IgD-negative memory B cell (primary cell): ENCODE results near the gene SCAMP3. TPM values are rescaled to one million over a fixed set of nuclear protein-coding genes. Genes with fewer than 3 reads are reported as not detected.

Source experiments
- H3K27ac Mint-ChIP-seq, 3 donors: one replicate each; pipeline ENCODE4 v1.8.0; 2020 to 2022; ENCODE audit warnings: mild to moderate bottlenecking in 3 of 3, mixed read lengths in 3 of 3, moderate library complexity in 1 of 3
- H3K27me3 Mint-ChIP-seq: one replicate; pipeline ENCODE4 v1.8.0; 2021; ENCODE audit warnings: mixed read lengths
- H3K36me3 Mint-ChIP-seq: one replicate; pipeline ENCODE4 v1.8.0; 2020; ENCODE audit warnings: mild to moderate bottlenecking, mixed read lengths
- H3K4me1 Mint-ChIP-seq, 3 donors: one replicate each; pipeline ENCODE4 v1.8.0; 2020 to 2022; ENCODE audit warnings: mixed read lengths in 3 of 3, mild to moderate bottlenecking in 1 of 3
- H3K4me3 Mint-ChIP-seq, 4 donors: one replicate each; pipeline ENCODE4 v1.8.0; 2020 to 2022; ENCODE audit warnings: mild to moderate bottlenecking in 4 of 4, mixed read lengths in 4 of 4, moderate library complexity in 3 of 4
- H3K9me3 Mint-ChIP-seq, 3 donors: one replicate each; pipeline ENCODE4 v1.8.0; 2020 to 2021; ENCODE audit warnings: mixed read lengths in 3 of 3, mild to moderate bottlenecking in 1 of 3
- polyA plus RNA-seq: library from polyadenylated mRNA; unstranded; fragments of 300-500 nt; fragmentation: Illumina TruSeq; gene quantifications from one replicate; pipeline ENCODE4 v1.2.3, GENCODE V29; 2021

Gene SCAMP3
- polyA plus RNA-seq = 144 TPM

DNA sequence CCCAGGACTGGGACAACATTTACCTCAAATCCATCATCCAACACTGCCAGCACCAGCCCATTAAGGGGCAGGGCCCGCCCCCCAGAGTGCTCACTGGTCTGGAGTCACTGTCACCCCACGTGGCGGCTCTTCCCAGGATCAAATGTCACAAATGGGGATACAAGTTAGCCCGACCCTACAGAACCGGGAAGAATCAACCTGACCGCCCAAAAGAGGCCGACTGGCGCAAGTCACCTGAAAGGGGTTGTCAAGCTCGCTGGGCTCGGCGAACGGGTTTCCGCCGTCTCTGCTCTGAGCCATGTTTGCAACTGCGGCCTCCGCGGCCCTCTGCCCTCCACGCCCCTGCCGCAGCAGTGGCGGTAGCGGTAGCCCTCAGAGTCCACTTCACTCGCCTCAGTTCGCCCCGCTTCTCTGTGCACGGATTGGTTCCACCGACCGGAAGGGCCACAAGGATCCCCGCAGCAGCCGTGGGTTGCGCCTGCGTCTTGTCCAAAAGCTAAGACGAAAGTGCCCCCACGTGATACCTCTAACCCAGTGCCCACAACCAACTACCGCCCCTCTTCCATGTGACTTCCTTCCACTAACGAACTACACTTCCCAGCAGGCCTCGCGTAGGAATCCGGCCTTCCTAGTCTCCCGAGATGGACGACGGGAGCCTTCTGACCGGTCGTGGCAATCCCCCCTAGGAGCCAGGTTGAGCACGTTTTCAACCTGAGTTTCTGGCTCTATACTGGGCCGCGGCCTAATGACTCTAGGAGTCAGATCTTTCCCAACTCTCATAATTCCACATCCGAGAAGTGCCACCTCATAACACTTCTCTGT is at the start of gene SCAMP3:
SCAMP3 (minus strand) TSS at position 509 of the 822 bp plus-strand sequence; CDS start at position 300, 209 bp downstream.
- Mint-ChIP-seq H3K27ac (peak within 1 kb of the TSS; percentile 73 to 97 (median 82)), H3K36me3 (peaks cover 9% of the 10 kb centered on the region), H3K4me1 (peaks cover 15 to 20% (median 15%) of the 10 kb centered on the region in 3 donors), H3K9me3 (no peaks in the 10 kb centered on the region), H3K4me3 (peak within 1 kb of the TSS; percentile 90 to 100 (median 98)), H3K27me3 (no peaks in the 10 kb centered on the region)

- H3K36me3 Mint-ChIP-seq = peaks cover 5% of the 10 kb centered on the region
- H3K4me3 Mint-ChIP-seq = peak overlapping the region; percentile 80 to 98 (median 96)
- peak overlapping the region; percentile 57 to 82 (median 71) for H3K27ac Mint-ChIP-seq
- H3K27me3 Mint-ChIP-seq = no peaks in the 10 kb centered on the region
- H3K9me3 Mint-ChIP-seq = no peaks in the 10 kb centered on the region
- H3K4me1 Mint-ChIP-seq = peaks cover 7 to 18% (median 18%) of the 10 kb centered on the region in 3 donors
Observed at GRCh38 chr1:155309423-155310021, 47.4 kb upstream of the SCAMP3 start.

- H3K9me3 Mint-ChIP-seq = no peaks in the 10 kb centered on the region
- H3K4me3 Mint-ChIP-seq = peak within 1 kb of the TSS; percentile 80 to 98 (median 96)
- no peaks in the 10 kb centered on the region for H3K27me3 Mint-ChIP-seq
- peaks cover 7 to 18% (median 18%) of the 10 kb centered on the region in 3 donors for H3K4me1 Mint-ChIP-seq
- peaks cover 5% of the 10 kb centered on the region for H3K36me3 Mint-ChIP-seq
- H3K27ac Mint-ChIP-seq = peak within 1 kb of the TSS; percentile 57 to 98 (median 82)
Observed at GRCh38 chr1:155308493-155309422, 46.6 kb upstream of the SCAMP3 start, which contains the start of gene FDPS. Gene FDPS, plus strand, starts transcription at chr1:155308866. Its CDS starts 924 bp downstream, at chr1:155309790.

DNA sequence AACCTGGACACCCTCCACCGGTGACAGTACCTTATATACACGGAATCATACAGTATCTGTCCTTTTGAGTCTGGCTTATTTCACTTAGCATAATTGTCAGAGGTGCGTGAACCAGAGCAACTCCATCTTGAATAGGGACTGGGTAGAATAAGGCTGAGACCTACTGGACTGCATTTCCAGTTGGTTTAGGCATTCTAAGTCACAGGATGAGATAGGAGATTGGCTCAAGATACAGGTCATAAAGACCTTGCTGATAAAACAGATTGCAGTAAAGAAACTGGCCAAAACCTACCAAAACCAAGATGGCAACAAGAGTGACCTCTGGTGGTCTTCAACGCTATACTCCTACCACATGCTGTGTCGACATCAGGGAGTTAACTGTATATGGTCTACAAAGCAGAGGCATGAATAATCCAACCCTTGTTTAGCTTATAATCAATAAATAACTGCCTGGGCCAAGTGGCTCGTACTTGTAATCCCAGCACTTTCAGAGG is 45.1 kb upstream of the SCAMP3 start:
- Mint-ChIP-seq H3K4me3 (peak overlapping the region; percentile 27 to 81 (median 42)), H3K27ac (peak overlapping the region in 1 of 3 donors; percentile 55), H3K4me1 (peaks cover 7 to 18% (median 15%) of the 10 kb centered on the region in 3 donors), H3K27me3 (no peaks in the 10 kb centered on the region), H3K9me3 (no peaks in the 10 kb centered on the region), H3K36me3 (peaks cover 3% of the 10 kb centered on the region)

GRCh38 chr1:155305881-155306391 is 43.8 kb upstream of the SCAMP3 start:
- H3K4me1 Mint-ChIP-seq = peaks cover 7 to 17% (median 12%) of the 10 kb centered on the region in 3 donors
- H3K36me3 Mint-ChIP-seq = no peaks in the 10 kb centered on the region
- H3K27ac Mint-ChIP-seq = peak overlapping the region in 1 of 3 donors; percentile 50
- no peak overlapping the region for H3K4me3 Mint-ChIP-seq
- H3K9me3 Mint-ChIP-seq = no peaks in the 10 kb centered on the region
- H3K27me3 Mint-ChIP-seq = no peaks in the 10 kb centered on the region

- Mint-ChIP-seq H3K27me3 (no peaks in the 10 kb centered on the region), H3K36me3 (no peaks in the 10 kb centered on the region), H3K4me1 (peaks cover 7 to 9% (median 8%) of the 10 kb centered on the region in 3 donors), H3K4me3 (no peak overlapping the region), H3K9me3 (no peaks in the 10 kb centered on the region), H3K27ac (no peak overlapping the region)
Observed at GRCh38 chr1:155304558-155305063, 42.5 kb upstream of the SCAMP3 start.

DNA sequence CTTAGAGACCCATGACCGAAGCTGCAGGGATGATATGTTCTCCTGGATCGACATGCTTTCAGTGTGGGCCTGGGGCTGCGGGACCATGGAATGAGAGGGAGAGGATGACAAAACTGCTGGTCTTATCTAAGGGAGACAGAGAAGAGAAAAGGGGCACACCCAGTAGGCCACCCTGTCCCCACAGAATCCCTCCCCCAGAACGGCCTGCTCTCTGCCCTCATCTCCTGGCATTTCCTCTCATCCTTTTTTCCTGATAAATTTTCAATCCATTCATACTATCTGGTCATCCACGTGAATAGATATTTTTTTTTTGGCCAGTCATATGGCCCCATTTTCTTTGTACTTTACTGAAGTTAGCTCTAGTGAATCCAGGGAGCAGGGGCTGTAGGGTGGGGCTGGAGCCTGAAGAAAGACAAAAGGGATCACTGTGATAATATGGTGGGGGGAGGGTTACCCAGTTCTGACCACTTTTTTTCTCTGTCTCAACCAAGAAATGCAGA is 39.2 kb upstream of the SCAMP3 start, which contains the start of gene PKLR:
PKLR (minus strand) TSS at position 97 of the 500 bp plus-strand sequence; CDS start at position 54, 43 bp downstream.
- no peak within 1 kb of the TSS for H3K27ac Mint-ChIP-seq
- H3K9me3 Mint-ChIP-seq = peaks cover 0 to 2% (median 0%) of the 10 kb centered on the region in 3 donors
- H3K4me1 Mint-ChIP-seq = peaks cover 0 to 3% (median 0%) of the 10 kb centered on the region in 3 donors
- no peaks in the 10 kb centered on the region for H3K36me3 Mint-ChIP-seq
- H3K27me3 Mint-ChIP-seq = peaks cover 5% of the 10 kb centered on the region
- peak within 1 kb of the TSS in 1 of 4 donors; percentile 17 for H3K4me3 Mint-ChIP-seq

DNA sequence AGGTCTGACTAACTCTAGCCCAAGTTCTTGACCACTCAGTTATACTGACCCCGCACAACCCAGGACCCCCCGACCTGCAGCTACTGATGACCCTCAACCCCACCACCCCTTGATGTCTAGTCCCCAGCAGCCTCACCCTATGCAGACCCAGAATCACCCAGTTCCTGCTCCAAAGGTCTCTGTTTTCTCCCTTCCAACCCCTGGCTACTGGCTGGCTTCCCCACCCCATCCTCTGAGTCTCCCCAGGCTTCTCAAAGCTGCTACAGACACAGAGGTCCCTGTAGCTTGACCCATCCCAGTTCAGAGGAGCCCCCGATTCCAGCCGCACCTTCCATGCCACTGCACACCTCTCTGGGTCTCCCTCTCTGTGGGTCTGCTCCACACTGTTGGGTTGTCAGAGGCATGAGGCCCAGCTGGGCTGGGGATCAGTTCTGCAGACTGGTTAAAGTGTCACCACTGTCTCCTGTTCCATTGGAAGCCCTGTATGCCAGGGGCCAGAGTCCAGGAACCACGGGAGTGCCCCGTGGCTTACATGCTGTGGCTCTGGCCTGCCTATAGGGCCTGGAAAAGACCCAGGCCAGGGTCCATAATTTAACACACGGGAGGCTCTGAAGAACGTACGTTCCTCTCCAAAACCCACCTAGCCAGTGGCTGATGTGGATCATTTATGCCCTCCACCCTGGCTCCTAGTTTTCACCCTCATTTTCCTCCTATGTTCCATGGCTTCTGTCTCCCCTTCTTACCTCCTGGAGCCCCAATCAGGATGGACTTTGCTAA is 38.6 kb upstream of the SCAMP3 start:
- no peaks in the 10 kb centered on the region for H3K36me3 Mint-ChIP-seq
- H3K27ac Mint-ChIP-seq = no peak overlapping the region
- peaks cover 0 to 3% (median 0%) of the 10 kb centered on the region in 3 donors for H3K4me1 Mint-ChIP-seq
- H3K9me3 Mint-ChIP-seq = peaks cover 0 to 2% (median 0%) of the 10 kb centered on the region in 3 donors
- H3K4me3 Mint-ChIP-seq = no peak overlapping the region
- H3K27me3 Mint-ChIP-seq = peaks cover 11% of the 10 kb centered on the region

DNA sequence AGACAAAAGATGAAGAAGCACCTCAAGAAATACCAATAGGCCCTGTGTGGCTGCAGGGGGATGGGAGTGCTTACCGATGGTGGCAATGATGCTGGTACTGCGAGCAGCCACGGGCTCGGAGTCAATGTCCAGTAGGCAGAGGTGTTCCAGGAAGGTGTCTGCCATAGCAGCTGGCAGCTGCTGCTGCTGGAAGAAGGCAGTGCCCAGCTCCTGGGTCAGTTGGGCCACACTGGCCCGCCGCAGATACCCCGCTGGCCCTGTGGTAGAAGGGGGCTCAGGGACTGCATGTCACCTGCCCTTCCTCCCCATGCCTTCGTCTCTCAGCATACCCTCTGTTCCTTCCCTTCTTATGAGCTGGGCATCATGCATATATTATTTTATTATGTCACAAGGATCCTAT is 37.9 kb upstream of the SCAMP3 start:
- Mint-ChIP-seq H3K36me3 (no peaks in the 10 kb centered on the region), H3K9me3 (peaks cover 0 to 2% (median 0%) of the 10 kb centered on the region in 3 donors), H3K27me3 (peaks cover 15% of the 10 kb centered on the region), H3K4me1 (peaks cover 0 to 3% (median 0%) of the 10 kb centered on the region in 3 donors), H3K4me3 (no peak overlapping the region), H3K27ac (no peak overlapping the region)

- Mint-ChIP-seq H3K36me3 (no peaks in the 10 kb centered on the region), H3K9me3 (peaks cover 0 to 2% (median 0%) of the 10 kb centered on the region in 3 donors), H3K4me3 (peak overlapping the region in 1 of 4 donors; percentile 39), H3K27me3 (peaks cover 24% of the 10 kb centered on the region), H3K27ac (no peak overlapping the region), H3K4me1 (peaks cover 0 to 3% (median 2%) of the 10 kb centered on the region in 3 donors)
Observed at GRCh38 chr1:155297384-155297783, 35.2 kb upstream of the SCAMP3 start.

DNA sequence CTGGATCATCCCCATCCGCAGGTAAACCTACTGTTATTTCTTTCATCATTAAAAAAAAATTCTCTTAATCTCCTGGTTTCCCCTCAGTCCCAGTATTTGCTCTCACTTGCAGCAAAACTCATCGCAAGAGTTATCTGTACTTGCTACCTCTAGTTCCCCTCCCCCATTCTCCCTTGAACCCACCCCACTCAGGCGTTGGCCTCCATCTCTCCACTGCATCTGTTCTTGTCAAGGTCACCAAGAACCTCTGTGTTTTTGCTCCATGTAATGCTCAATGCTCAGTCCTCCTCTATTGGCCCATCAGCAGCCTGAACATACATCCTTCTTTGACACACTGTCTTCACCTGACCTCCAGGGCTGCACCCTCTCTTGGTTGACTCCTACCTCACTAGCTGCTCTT is 34.5 kb upstream of the SCAMP3 start:
- Mint-ChIP-seq H3K36me3 (no peaks in the 10 kb centered on the region), H3K4me1 (peaks cover 0 to 3% (median 2%) of the 10 kb centered on the region in 3 donors), H3K27ac (no peak overlapping the region), H3K9me3 (peaks cover 0 to 2% (median 0%) of the 10 kb centered on the region in 3 donors), H3K4me3 (no peak overlapping the region), H3K27me3 (peaks cover 24% of the 10 kb centered on the region)

DNA sequence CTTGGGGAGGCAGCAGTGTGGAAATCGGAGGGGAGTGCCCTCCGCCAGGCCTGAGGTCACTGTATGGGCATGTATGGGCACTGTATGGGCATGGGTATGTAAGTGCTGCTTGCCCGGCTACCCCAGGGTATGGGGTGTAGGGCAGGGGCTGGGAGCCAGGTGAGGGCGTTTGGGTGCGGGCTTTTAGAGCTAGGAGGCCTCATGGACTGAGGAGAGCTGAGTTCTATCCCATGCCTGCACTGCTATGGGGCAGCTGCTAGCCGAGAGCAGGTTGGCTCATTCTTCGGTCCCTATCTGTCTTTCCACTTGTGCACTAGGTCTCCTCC is 33.7 kb upstream of the SCAMP3 start:
- Mint-ChIP-seq H3K27ac (peak overlapping the region in 1 of 3 donors; percentile 91), H3K4me3 (no peak overlapping the region), H3K4me1 (peaks cover 0 to 3% (median 2%) of the 10 kb centered on the region in 3 donors), H3K36me3 (no peaks in the 10 kb centered on the region), H3K9me3 (peaks cover 0 to 2% (median 0%) of the 10 kb centered on the region in 3 donors), H3K27me3 (peaks cover 25% of the 10 kb centered on the region)
